ENCODE measurements around the gene ADGRV1.

Gene ADGRV1

DNA sequence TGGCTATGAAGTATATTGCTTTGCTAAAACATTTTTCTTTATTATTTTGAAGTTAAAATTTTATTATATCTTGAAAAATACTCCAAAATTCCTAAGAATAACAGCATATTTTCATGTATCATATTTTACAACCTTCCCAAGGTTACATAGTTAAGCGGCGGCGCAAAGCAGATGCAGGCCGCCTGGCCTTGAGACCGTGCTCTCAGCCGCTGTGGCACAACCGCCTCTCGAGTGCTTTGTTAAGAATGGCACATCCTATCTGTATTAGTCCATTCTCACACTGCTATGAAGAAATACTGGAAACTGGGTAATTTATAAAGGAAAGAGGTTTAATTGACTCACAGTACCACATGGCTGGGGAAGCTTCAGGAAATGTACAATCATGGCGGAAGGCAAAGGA, 595.7 kb downstream of the ADGRV1 start:
- no peak for DNase-seq (ENCODE audit: low read depth)
- TF ChIP-seq, protein P1, sequence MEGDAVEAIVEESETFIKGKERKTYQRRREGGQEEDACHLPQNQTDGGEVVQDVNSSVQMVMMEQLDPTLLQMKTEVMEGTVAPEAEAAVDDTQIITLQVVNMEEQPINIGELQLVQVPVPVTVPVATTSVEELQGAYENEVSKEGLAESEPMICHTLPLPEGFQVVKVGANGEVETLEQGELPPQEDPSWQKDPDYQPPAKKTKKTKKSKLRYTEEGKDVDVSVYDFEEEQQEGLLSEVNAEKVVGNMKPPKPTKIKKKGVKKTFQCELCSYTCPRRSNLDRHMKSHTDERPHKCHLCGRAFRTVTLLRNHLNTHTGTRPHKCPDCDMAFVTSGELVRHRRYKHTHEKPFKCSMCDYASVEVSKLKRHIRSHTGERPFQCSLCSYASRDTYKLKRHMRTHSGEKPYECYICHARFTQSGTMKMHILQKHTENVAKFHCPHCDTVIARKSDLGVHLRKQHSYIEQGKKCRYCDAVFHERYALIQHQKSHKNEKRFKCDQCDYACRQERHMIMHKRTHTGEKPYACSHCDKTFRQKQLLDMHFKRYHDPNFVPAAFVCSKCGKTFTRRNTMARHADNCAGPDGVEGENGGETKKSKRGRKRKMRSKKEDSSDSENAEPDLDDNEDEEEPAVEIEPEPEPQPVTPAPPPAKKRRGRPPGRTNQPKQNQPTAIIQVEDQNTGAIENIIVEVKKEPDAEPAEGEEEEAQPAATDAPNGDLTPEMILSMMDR (conservative IDR thresholded peaks at IDR 0.05; ENCODE audit: low read depth, low read length) = no peak
- H3K4me3 ChIP-seq (ENCODE audit: low read length) = no peak overlapping the region

DNA sequence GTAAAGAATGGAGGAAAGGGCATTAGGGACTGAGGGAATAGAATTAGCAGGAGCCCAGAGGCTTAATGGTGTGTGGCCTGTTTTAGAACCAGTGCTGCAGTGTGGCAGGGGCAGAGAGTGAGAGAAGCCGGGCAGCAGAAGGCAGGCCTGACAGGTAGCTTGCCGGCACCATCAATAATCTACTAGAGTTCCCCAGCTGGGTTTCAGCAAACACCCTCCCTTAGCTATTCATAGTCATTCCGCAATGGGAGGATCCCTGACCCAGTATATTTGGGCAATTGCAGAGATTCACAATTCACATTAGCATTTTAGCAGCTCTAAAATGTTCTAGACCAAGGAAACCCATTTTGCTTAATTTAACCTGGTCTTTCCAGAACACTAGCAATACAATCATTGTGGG, 596.7 kb downstream of the ADGRV1 start:
- no peak for DNase-seq (ENCODE audit: low read depth)
- TF ChIP-seq, protein P1 (conservative IDR thresholded peaks at IDR 0.05; ENCODE audit: low read depth, low read length) = no peak
- H3K4me3 ChIP-seq (ENCODE audit: low read length) = no peak overlapping the region

DNA sequence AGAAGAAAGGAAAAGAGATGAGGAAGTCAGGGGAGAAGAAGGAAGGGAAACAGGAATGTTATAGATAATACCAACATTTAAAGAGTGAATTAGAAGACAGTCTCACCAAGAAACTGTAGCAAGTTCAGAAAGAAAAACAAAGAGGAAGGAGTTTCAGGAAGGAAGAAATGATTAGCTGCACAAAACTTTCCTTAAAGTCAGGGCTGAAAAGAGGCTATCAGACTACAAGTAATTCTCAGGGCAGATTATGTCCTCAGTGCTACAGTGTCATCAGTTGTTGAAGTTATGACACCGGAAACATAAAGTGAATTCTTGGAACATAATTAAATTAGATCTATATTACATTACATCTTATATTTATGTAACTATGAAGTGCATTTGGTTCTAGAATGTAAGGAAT, 597.6 kb downstream of the ADGRV1 start:
- H3K4me3 ChIP-seq (ENCODE audit: low read length) = no peak overlapping the region
- TF ChIP-seq, protein P1 (conservative IDR thresholded peaks at IDR 0.05; ENCODE audit: low read depth, low read length) = no peak
- DNase-seq (ENCODE audit: low read depth) = no peak

GRCh38 chr5:91158011-91158410, 599.4 kb downstream of the ADGRV1 start:
- TF ChIP-seq, protein P1 (conservative IDR thresholded peaks at IDR 0.05; ENCODE audit: low read depth, low read length) = no peak
- no peak overlapping the region for H3K4me3 ChIP-seq (ENCODE audit: low read length)
- DNase-seq (ENCODE audit: low read depth) = no peak

- no peak for DNase-seq (ENCODE audit: low read depth)
- TF ChIP-seq, protein P1 (conservative IDR thresholded peaks at IDR 0.05; ENCODE audit: low read depth, low read length) = no peak
- no peak overlapping the region for H3K4me3 ChIP-seq (ENCODE audit: low read length)
Observed at GRCh38 chr5:91159647-91160046, 601.0 kb downstream of the ADGRV1 start.

DNA sequence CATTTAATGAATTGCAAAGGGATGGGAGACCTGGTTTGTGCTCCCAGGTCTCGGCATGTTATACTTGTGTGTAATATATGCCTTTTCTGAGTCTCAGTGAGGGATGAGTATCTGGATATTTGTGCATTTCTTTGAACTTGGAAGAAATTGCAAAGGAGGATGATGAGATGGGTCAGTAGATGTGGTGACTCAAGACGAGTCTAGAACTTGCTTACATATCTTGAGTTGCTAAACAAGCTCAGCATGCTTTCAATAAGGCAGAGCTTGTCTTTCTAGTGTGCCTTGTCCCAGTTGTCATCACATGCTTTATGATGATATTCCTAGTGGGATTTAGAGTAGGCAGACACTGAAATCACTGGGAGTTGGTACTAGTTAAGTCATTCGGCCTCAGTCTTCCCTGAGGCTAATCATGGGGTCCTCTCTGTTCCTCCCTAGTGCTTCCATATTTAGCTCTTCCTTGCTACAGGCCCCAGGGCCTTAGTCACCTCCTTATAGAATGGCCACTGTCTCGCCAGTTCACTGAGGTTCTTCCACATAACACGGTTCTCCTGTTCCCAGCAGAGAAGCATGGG, 602.2 kb downstream of the ADGRV1 start:
- TF ChIP-seq, protein P1 (conservative IDR thresholded peaks at IDR 0.05; ENCODE audit: low read depth, low read length) = no peak
- no peak overlapping the region for H3K4me3 ChIP-seq (ENCODE audit: low read length)
- DNase-seq (ENCODE audit: low read depth) = no peak

GRCh38 chr5:91162534-91163381, 604.2 kb downstream of the ADGRV1 start:
- TF ChIP-seq, protein P1 (conservative IDR thresholded peaks at IDR 0.05; ENCODE audit: low read depth, low read length) = no peak

More at GRCh38 chr5:91162534-91163381, 604.2 kb downstream of the ADGRV1 start:
- peak; percentile 72 for DNase-seq (ENCODE audit: low read depth)
- no peak overlapping the region for H3K4me3 ChIP-seq (ENCODE audit: low read length)

Data from retinal pigment epithelial cell (primary cell).